LNCAP (cell line): Measurements from ENCODE around the gene CRYL1.

Experiments used
- CTCF ChIP-seq: fragments of 450-650 bp; IDR thresholded peaks from 2 replicates; pipeline ENCODE4 v1.5.1; 2017; ENCODE audit warnings: mild to moderate bottlenecking

Gene CRYL1

GRCh38 chr13:20387441-20387971 is 138.2 kb downstream of the CRYL1 start:
- no peak for TF ChIP-seq CTCF

GRCh38 chr13:20387006-20387405 is 138.7 kb downstream of the CRYL1 start:
- no peak for TF ChIP-seq CTCF

DNA sequence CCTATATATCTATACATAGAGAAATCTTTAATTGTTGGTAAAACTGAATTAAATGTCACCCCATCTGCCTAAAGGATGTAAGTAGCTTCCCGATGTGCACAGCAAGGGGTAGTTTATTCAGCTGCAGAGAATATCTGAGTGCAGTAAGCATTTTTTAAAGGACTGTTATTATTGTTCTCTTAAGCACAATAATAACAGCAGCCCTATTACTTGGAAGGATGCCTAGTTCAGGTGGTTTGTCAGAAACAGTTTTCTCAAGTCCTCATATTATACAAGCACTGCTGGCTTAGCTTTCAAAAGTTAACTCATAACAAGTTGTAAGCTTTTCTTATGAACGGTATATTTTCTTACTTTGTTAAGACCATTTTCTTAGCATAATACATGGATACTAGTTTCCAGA is 142.6 kb downstream of the CRYL1 start:
- no peak for TF ChIP-seq CTCF

DNA sequence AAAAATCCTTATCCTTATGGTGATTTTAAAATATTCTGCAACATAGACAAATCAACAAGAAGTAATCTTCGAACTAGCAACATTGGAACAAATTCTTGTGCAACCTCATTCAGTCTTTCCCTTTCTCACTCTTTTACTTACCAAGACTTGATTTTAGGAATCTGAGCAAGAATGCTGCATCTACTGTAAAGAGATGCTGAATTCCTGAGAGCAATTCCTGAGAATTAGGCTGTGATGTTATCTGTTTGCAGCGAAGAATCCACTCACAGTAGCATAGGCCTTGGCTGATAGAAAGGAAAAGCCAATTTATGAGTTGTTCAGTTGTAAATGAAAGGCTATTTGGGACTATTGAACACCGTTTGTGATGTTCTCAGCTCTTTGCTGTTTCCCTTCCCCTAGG is 144.3 kb downstream of the CRYL1 start:
- no peak for TF ChIP-seq CTCF

DNA sequence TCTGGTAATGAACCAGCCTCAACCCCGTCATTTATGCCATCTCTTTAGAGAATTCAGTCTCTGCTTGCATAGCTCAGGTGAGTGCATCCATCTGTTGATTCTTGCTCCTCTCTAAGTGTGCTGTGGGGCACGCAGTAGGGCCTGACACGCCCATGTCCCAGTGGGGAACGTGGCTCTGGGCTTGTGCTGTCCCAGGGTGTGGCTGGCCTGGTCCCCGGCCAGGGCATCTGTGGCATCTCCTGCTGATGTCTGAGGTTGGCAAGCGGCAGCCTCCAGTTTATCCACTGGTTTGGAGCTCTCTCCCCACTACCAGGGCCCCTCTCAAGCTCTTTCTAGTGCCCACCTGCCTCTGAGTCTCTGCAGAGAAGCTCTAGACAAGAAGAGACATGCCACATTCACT is 146.9 kb downstream of the CRYL1 start:
- no peak for TF ChIP-seq CTCF

DNA sequence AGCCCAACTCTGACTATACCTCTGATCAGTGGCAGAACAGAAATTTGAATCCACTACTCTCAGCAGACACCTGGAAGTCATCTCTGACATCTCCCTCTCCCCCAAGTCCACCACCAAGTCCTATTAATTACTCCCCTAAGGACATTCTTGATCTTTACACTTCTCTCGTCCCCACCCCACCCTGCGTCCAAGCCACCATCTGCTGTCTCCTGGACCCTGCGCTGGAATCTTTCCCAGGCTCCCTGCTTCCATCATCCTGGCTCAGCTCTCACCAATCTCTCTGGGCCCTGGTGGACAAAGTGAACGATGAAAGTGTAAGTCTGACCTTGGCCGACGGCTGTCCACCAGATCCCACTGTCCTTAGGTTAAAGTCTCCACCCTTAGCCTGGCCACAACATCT is 147.9 kb downstream of the CRYL1 start:
- no peak for TF ChIP-seq CTCF

GRCh38 chr13:20375871-20376270 is 149.8 kb downstream of the CRYL1 start:
- no peak for TF ChIP-seq CTCF

GRCh38 chr13:20373861-20374260 is 151.8 kb downstream of the CRYL1 start:
- TF ChIP-seq CTCF: no peak
